Stimulated activated CD4-positive, alpha-beta T cell treated with anti-CD3 and anti-CD28 coated beads, Interleukin-4, amount 100 ng/mL, for 4 hours (primary cell): Measurements from ENCODE around the gene CCDC69.
"Not testable (repeated sequence)": the region's sequence is repeated elsewhere in the genome, so short reads cannot be mapped to it uniquely, and the experiment has no call there.

Source experiments
- DNase-seq, 2 experiments: peaks; one replicate each; pipeline ENCODE4 v3.0.0-alpha.2; 2020

Gene CCDC69

DNA sequence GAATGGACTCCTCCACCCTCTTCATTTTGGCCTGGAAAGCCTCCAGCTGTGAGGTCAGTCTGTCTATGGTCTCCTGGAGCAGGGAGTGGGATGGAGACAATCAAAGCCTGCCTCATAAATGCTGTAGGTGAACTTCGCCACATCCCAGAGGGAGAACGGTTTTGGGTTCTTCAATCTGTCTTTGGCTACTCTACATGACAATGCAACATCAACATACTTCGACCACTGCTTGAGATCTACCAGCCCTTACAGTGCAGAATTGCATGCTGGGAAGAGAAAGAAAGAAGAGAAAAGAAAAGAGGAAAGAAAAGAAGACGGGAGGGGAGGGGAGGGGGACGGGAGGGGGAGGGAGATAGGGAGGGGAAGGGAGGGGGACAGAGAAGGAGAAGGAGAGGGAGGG, 37.8 kb downstream of the CCDC69 start:
- DNase-seq = no peak

DNA sequence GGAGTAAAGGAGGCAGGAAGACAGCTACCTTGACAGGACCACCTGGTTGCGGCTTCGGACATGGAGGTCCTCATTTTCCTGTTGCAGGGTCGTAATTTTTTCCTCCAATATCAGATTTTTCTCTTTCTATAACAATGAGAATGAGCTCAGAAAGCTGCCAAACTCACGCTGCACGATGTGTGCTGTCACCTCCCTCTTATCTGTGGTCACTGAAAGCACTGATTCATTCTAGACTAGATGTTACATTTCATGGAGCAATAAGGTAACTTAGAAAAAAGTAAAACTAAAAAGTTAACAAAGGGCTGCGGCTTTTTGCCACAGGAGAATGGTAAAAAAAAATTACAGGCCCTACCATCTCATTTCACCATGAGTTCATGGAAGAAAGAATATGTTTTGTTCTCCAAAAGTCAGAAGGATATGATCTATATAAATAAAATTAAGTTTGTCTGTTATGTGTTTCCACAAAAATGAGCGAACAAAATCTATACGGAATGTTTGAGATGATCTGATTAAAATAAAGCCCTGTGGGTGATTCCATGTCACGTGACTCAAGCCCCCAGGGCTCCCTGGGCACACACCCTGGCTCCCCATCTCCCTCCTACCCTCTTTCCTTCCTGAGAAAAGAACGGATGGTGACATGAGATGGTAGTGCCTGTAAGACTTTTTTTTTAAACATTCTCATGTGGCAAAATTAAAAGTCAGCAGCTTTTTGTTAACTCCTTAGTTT, 39.4 kb downstream of the CCDC69 start:
- no peak for DNase-seq

DNA sequence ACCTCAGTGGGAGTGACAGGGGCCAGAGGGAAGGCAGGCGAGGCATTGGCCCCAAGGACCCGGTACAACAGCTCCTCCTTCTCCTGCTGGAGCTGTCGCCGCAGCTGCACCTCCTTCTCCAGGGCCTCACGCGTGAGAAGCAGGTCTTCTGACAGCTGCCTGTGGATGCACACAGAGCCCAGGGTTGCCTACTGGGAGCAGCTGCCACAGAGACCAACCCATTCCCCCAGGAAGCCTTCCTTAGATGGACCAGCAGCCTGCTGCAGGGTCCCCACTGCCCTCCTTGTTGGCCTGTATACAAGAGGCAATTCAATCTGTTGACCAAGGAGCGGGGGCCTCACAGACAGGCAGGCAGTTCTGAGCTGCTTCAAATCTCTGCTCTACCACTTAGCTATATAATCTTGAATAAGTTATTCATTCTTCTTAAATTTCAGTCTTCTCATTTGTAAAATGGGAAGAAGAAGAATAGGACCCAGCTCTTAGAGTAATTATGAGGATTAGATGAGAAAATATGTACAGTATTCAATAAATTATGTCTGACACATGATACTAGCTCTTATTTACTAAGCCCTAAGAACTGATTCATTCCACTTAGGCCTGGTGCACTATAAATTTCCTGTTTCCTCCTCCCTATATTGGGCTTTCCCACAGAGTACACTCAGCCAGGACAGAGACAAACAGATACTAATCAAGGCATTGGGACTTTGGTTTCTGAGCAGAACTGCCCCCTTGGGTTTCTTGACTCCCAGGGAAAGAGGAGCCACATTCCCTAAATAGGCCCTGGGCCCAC, 40.2 kb downstream of the CCDC69 start:
- DNase-seq = no peak

- DNase-seq = no peak
These were observed 40.9 kb downstream of the CCDC69 start for GRCh38 chr5:151182976-151183375.

DNA sequence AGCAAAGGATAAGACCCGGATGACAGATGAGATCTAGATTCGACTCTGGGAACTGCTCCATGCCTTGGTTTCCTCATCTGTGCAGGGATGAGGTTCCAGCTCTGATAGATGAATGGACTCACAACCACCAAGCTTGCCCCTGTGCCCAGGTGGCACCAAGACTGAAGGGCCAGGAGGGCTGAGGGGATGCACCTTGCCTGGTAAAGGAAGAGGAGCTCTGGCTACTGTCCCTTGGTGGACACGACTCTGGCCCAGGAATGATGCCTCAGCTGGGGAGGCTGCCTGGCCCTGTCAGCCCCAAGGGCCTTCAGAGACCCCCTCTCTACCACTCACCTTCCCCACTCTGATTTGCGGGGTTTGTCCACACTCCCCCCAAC, 41.4 kb downstream of the CCDC69 start:
- DNase-seq = no peak

- DNase-seq = no peak
These were observed 41.9 kb downstream of the CCDC69 start for GRCh38 chr5:151181818-151182523.

GRCh38 chr5:151180291-151180690, 43.6 kb downstream of the CCDC69 start:
- no peak for DNase-seq

DNA sequence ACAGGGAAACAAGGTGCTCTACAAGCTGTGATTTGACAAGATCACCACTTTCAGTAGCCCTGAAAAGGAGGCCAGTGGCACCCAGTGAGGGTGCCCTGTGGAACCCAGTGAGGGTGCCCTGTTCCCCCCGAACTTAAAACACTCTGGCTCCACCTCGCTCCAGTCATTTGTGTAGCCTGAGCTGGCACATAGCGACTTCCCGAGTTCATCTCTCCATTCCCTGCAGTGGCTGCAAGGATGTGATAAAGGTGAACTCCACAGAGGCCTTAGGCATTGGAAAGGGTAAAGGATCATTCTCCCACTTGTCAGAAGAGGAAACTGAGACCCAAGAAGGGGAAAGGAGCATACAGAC, 44.4 kb downstream of the CCDC69 start:
- no peak for DNase-seq

DNA sequence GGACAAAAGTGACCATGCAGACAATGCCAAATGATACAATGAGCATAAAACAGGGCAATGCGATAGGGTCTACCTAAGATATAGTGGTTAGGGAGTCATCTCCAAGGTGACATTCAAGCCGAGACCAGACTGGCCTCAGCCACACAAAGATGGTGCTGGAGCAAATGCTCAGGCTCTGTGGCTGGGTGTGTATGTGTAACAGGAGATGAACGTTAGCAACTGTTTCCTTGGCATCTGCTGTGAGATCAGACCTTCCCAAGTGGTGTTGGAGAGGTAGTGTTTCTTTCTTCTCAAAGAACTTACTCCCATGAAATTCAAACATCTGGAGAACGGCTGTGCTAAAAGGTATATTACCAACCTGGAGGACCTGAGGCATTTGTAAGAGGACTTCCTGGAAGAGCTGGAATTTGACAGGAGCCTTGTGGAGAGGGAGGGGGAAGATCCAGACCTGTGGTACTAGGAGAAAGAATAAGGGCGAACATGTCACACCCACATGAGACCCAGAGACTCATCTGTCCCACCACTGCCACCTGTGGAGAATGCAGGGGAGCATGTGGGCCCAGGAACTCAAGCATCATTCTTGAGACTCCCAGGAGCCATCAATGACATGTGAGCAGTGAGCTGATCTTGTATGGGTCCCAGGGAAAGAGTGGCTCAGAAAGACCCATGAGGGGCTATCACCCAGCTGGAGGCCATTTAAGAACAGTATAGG, 45.0 kb downstream of the CCDC69 start:
- no peak for DNase-seq

- DNase-seq = no peak
These were observed 45.5 kb downstream of the CCDC69 start for GRCh38 chr5:151178372-151178771.

GRCh38 chr5:151176268-151176667, 47.6 kb downstream of the CCDC69 start:
- DNase-seq = not testable (repeated sequence)

DNA sequence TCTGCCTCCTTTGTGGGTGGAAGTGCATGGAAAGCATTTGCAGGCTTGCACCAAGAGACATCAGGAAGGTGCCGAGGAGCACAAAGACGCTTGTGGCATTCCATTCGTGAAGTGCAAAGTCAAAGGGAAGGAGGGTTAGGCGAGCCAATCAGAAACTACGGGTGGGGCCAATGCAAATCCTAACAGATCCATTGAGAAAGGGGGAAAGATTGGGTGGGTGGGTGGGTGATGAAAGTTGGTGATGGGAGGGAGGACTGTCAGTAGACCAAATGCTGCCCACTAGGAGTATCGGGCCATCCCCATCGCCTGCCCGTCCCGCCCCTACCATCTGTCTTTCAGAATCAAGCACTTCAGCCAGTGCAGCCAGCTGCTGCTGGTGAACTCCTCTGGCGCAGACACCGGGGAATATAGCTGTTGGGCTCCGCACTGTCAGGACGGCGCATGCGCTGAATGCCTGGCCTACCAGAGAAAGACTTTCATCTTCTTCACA, 49.2 kb downstream of the CCDC69 start:
- no peak for DNase-seq

DNA sequence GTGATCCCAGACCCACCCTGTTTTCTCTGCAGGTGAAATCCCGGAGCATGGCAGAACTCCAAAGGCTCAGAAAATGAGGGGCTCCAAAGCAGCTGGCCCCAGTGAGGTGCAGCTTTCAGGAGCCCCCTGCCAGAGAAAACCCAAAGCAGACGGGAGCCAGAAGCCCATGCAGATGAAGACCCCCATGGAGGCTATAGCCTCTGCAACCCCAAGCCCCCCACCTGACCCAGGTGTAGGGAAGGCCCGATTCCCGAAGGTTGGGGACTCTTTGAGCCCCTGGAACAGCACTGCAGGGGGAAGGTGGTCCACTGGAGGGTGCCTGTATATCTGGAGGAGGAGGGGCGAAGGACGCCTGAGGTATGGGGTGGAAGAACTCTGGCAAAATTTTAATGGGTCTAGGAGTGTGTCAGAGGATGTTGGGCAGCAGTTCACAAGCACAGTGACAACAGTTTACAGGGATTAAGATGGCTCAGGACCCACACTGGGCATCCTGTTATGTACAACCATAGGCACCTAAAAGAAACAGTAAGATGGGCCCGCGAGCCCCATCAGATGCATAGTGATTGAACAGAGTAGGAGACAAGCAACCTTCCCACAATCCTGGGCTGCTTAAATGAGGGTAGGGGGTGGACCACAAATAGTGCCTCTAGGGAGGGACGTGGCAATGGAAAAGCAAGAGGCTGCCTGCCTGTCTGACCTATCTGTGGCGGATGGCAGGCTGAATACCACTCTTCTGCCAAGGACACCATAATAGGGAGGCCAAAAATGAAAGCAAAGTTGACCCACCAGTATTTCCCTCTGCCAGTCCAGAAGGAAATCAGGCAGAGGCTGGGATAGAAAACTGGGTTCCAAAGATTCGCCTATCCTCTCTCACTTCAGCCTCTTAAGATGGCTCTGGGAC, 49.9 kb downstream of the CCDC69 start:
- no peak for DNase-seq

DNA sequence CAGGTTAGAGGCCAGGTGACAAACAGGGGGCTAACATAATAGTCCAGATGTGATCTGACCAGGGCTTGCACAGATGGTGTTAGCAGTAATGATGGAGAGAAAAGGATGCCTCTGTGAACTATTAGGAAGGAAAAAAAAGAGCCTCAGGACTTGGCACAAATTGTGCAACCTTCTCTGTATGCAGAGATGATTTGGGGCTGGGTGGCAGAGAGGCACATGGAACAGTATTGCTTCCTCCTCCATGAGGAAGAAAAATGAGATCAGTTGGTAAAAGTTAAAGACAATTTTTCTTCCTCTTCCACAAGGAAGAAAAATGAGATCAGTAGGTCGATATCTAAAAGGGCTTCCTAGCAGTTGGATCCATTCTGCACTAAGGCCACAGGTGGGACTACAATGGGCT, 52.4 kb downstream of the CCDC69 start:
- DNase-seq = no peak

- DNase-seq = no peak
These were observed 55.1 kb downstream of the CCDC69 start for GRCh38 chr5:151168602-151169344.

- DNase-seq = no peak
These were observed 56.9 kb downstream of the CCDC69 start for GRCh38 chr5:151167022-151167421.

DNA sequence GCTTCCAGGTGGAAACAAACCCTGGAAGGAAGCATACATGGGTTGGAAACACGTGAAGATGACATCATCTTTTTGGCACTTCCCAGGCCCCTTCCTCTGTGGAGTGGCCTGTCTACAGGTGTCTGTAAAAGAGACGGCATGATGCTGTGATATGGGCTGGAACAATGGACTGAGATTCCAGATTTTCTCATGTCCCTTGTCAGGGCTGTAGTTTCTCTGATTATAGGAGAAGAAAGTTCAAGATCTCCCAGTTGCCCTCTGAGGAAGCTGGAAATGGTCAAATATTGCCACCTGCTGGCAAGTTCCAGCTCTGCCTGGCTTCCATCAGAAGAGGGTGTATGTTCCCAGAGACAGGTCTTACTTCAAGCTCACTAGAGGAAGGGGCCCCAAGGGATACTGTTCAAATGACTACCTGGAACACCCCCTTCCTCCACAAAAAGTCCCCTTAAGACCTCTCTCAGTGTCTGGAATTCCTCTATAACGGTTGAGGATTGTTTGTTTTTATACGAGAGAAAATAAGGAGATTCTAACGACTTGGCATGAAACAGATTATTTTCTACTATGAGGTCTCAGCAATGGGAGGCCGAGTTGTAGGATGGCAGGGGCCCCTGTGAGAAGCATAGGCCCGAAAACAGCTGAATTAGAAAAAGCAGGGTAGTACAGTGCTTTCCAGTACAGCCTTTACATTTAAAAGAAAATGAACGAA, 59.1 kb downstream of the CCDC69 start:
- DNase-seq = peak; percentile 66 to 76

DNA sequence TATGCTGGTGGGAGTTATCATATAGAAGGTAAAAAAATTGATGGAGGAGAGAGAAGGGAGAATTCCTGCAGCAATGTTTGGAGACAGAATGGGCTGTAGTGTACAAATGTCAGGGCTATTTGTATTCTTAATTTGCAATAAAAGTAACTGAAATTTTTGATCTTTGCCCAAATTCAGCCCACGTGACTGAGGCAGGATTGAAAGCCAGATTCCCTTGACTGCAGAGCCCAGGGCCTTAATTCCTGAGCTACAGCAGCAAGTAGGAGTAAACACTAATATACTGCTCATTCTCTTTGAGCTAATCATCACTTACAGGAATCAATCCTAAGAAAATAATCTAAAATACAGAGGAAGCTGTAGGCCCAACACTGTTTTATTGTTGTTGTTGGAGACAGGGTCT, 61.1 kb downstream of the CCDC69 start:
- DNase-seq = no peak

DNA sequence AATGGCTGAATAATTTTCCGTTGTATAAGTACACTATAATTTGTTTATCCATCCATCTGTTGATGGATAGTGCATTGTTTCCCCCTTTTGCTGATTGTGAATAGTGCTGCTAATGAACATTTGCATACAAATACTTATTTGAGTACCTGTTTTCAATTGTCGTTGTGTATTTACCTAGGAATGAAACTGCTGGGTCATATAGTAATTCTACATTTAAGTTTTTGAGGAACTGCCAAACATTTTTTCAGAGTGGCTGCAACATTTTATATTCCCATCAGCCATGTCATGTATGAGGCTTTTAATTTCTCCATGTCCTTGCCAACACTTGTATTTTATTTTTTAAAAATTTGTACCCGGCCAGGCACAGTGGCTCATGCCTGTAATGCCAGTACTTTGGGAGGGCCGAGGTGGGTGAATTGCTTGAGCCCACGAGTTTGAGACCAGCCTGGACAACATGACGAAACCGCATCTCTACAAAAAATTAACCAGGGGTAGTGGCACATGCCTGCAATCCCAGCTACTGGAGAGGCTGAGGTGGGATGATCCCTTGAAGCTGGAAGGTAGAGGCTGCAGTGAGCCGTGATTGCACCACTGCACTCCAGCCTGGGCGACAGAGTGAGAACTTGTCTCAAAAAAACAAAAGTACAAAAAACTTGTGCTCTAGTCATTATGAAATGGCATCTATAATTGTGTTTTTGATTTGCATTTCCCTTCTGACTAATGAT, 64.1 kb downstream of the CCDC69 start:
- DNase-seq = no peak

- DNase-seq = no peak
These were observed 65.6 kb downstream of the CCDC69 start for GRCh38 chr5:151158287-151158661.
